H1 (cell line): ENCODE data around the gene TNS1. TPM values are rescaled to one million over a fixed set of nuclear protein-coding genes. Genes with fewer than 3 reads are reported as not detected.

Experiments used
- RFX5 ChIP-seq: IDR thresholded peaks from 2 replicates; pipeline ENCODE4 v1.6.1; 2011; ENCODE audit warnings: low read depth, low read length, improper control_type of control experiment, borderline replicate concordance
- RXRA ChIP-seq: IDR thresholded peaks from 2 replicates; pipeline ENCODE4 v1.6.1; 2011; ENCODE audit warnings: low read depth, mild to moderate bottlenecking, low read length, moderate library complexity; ENCODE audit not compliant: insufficient read depth
- polyA plus RNA-seq, 7 experiments: library from polyadenylated mRNA; depleted of rRNA in 3 of 7; stranded (reverse) in 5 of 7; unstranded in 2 of 7; fragments of >200 nt in 5 of 7; fragments of 200-250 nt in 2 of 7; gene quantifications; 1 replicate in 5 of 7; 2 replicates in 1 of 7; 4 replicates in 1 of 7; pipeline versions ENCODE4 v1.2.1 to v1.2.3, GENCODE V29; 2011 to 2013; ENCODE audit warnings: missing spikeins in 2 of 7, mixed read lengths in 2 of 7
- total RNA-seq: library from RNA; stranded (reverse); fragmentation: NEBNext Ultra II Directional; extraction: Animal tissue kit (Norgen Biotek cat#: 25700); gene quantifications from 2 replicates; pipeline ENCODE4 v1.2.1, GENCODE V29; 2021

Gene TNS1
- total and polyA plus RNA-seq, 2 of the 8 experiments (the other 6 are each of a cell fraction or from before 2014, with no cell fraction given) = 1.5 to 5.1 TPM

DNA sequence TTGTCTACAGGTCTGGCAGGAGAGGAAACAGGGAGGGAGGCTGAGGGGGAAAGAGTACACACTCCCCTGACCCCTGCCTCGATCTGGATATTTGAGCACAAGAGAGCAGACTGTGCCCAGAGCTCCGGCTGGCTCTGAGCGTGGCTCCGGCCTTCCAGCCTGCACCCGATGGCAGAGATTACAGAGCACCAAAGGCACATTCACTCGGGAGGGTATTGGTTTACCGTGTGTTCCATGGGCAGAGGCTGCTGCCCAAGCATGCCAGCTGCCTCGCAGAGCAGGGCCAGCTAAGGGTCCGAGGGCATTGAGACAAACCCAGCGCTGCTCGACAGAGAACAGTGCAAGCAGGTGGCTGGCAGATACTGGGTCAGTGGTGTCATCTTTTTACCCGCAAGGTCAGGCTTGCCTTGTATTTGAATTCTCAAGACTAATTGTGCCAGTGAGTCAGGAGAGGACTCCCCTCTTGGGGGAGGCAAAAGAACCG lies 132.2 kb downstream of the TNS1 start (continued):
- TF ChIP-seq RXRA = no peak
- no peak for TF ChIP-seq RFX5
